HG03108 (cell line): ENCODE data around the gene PPIP5K2.
"Not testable (repeated sequence)": the region's sequence is repeated elsewhere in the genome, so short reads cannot be mapped to it uniquely, and the experiment has no call there.

ENCODE experiments used
- ATAC-seq: cut with Tn5 transposase; IDR thresholded peaks from one replicate; pipeline ENCODE4 v1.9.1; 2021; ENCODE audit warnings: moderate library complexity; ENCODE audit not compliant: unreplicated experiment

The PPIP5K2 gene

DNA sequence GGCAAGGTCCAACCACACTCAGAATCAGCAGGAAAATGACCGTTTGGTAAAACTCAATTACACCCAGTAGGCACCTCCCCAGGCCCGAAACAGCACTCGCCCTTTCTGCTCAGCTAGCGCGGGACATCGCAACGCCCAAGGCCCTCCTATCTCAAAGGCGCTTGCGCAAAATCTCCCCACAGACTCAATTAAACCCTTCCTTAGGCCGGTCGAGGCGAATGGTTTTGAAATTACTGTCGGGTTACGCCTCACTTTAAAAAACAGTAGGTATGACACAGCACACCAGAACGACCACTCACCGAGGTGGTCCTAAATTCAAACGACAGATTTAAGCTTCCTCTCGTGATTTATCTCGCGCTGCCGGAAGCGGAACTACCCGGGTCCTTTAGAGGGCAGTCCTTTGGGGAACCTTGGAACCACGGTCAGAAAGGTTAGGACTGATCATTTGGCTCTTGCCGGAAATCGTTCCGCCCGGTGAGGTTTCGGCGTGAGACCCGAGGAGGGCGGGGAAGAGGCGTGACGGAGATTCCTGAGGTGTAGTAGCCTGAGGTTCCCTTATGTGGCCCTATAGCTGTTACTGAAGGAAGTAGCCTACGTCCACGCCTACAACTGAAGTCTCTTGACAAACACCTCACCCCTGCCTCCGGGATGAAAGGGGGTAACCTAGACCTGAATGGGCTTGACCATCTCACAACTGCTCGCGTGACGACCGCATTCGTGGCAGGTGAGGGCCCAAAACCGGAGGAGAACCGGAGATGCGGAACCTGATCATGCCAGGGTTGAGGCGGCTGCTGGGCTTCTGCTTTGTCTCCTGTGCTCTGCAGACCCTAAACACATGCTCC is at the start of gene PPIP5K2, which contains the start of gene GIN1:
Gene PPIP5K2 (plus strand): TSS at position 537 of the 842 bp plus-strand sequence. CDS start 9,289 bp downstream, outside the sequence.
Gene GIN1 (minus strand): TSS at position 374 of the 842 bp plus-strand sequence. CDS start 11,431 bp downstream, outside the sequence.
- peak; percentile 91 for ATAC-seq

DNA sequence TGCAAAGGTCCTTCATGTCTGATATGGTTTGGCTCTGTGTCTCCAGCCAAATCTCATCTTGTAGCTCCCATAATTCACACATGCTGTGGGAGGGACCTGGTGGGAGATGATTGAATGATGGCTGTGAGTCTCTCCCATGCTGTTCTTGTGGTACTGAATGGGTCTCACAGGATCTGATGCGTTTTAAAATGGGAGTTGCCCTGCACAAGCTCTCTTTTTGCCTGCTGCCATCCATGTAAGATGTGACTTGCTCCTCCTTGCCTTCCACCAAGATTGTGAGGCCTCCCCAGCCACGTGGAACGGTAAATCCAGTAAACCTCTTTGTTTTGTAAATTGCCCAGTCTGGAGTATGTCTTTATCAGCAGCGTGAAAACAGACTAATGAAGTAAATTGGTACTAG is 46.6 kb upstream of the PPIP5K2 start:
- ATAC-seq: not testable (repeated sequence)

DNA sequence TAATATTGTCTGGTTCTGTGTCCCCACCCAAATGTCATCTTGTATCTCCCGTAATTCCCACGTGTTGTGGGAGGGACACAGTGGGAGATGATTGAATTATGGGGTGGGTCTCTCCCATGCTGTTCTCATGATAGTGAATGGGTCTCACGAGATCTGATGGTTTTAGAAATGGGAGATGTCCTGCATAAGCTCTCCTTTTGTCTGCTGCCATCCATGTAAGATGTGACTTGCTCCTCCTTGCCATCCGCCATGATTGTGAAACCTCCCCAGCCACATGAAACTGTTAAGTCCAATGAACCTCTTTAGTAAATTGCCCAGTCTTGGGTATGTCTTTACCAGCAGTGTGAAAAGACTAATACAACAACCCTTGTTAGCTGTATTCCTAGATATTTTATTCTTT is 44.7 kb upstream of the PPIP5K2 start:
- no peak for ATAC-seq

DNA sequence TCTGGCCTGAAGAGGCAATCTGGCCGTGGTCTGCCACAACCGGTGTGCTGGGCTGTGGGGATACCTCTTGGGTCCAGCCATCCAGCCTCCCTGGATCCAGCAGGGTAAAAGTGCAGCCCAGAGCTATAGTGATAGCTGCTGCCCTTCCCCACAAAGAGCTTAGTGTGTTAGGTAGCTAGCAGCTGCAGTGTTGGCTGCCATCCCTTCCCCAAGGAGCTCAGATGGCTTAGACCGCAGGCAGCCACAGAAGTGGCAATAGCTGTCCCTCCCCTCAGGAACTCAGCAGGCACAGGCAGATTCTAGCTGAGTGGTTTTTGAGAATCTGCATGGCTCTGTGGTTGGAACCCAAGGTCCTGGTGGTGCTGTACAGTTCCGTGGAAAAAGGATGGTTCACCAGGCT is 40.3 kb upstream of the PPIP5K2 start:
- no peak for ATAC-seq

DNA sequence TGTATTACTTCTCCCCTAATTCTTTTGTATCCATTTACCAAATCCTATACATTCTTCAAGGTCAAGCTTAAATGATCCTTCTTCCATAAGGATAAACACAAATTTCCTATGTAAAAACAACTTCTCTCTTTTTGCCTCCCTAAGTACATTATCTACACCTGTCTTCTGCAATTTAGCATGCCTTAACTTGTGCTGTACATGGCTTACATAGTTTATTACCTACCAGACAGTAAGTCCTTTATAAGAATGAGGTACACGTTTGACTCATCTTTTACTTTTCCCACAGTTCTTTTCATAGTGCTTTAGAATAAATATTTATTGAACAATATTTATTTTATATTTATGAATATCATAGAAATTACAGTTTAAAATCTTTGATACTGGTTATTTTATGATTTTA is 33.6 kb upstream of the PPIP5K2 start:
- no peak for ATAC-seq

DNA sequence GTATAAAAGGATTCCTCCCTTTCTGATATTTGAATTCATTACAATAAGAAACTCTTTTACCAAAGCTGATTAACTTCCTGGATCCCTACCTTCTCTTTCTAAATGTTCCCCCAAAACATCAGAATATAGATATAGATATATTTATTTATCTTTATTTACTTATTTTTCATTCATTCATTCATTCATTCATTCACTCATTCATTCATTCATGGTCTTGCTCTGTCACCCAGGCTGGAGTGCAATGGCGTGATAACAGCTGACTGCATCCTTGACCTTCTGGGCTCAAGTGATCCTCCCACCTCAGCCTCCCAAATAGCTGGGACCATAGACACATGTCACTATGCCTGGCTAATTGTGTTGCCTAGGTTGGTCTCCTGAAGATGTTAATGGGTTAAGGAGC is 30.8 kb upstream of the PPIP5K2 start:
- no peak for ATAC-seq

DNA sequence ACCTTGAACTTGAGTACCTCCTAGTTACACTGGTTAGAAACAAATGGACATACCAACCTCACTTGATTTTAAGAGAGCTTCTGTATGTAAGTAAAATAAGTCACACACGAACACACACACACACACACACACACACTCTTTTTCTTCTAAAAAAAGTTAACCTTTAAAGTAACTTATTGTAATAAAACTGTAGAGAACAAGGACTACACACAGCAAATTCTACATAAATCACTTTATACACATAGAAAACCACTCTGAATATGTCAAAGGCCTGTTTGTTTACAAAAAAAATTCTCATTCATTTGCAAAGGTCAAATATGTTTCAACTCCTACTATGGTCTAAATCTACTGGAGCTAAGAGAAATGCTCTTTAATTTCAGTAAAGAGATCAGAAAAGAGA is 29.3 kb upstream of the PPIP5K2 start:
- ATAC-seq: no peak

DNA sequence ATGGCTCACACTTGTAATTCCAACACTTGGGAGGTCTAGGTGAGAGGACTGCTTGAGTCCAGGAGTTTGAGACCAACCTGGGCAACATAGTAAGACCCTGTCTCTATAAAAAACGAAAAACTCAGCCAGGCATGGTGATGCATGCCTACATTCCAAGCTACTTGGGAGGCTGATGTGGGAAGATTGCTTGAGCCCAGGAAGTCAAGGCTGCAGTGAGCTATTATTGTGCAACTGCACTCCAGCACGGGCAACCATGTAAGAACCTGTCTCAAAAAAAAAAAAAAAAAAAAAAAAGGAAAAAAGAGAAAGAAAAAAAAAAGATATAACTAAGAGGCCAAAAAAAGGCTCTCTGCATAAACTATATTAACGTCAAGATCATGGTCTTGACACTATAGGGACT is 27.4 kb upstream of the PPIP5K2 start:
- no peak for ATAC-seq

DNA sequence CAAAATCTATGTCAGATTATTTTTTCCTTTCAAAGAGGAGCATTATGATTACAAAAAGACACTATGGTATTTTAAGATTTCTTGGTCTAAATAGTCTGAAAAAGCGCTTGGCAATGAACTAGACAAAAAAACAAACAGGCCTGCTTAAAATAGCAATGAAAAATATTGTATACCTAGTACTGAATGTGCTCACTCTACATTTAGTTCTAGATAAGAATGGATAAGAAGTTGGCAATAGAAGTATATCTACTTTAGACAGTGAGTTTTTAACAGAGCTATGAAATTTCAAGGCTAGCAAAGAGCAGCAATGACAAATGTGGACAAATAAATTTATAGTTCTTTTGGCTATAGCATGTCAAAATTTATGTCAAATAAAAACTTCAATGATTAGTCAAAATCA is 26.4 kb upstream of the PPIP5K2 start:
- no peak for ATAC-seq

DNA sequence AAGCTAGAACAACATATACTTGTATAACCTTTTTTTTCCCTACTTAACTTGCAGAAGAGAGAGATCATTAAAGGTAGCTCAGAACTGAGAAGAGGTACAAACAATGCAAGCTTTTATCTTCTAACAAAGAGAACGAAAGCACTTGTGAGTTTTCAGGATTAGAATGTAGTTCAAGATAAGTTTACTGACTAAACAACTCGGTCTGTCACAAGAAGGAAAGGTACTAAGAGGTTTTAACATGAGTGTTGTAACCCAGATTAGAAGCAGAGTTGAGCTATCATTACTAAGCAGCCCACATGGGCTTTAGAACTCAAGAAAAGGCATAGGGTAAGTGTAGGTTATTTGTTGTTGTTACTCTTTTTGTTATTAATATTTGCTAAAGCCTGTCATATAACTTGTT is 25.4 kb upstream of the PPIP5K2 start:
- no peak for ATAC-seq

DNA sequence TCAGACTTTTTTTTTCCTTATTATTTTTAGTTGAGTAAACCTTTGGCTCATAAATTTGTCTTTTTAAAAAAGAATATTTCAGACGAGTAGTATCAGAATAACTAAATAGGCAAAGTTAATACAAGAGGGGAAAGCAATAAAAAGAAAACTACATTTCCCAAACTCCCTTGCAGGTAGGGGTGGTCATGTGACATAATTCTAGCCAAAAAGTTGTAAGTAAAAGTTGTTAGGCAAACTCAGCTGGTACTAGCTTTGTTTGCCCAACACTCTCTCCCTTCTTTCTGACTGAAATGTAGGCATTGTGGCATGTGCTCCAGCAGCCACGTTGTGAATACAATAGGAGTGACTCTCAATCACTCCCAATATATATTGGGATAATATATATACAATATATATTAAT is 21.1 kb upstream of the PPIP5K2 start:
- ATAC-seq: no peak

DNA sequence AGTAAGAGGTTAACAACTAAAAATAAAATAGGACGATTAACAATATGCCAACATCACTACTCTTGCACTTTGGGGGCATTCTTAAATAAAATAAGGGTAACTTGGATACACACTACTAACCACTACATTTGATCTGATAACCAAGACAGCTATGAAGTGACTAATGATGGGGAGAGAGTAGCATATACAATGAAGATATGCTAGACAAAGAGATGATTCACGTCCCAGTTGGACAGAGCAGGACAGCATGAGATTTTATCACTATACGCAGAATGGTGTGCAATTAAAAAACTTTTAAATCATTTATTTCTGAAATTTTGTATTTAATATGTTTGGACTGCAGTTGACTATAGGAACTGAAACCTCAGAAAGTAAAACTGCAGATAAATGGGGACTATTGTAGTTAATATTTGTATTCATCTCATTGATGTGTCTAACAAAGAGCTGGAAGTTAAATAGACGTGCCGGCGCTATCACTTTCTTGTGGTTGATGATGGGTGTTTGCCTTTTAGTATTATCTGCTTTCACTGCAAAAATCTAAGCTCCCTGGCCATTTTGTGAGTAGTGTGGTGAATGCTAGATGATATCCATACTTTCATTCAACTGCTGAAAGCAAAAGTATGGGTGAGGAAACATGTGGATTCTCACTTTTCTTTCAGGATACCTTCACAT is 18.9 kb upstream of the PPIP5K2 start:
- no peak for ATAC-seq

DNA sequence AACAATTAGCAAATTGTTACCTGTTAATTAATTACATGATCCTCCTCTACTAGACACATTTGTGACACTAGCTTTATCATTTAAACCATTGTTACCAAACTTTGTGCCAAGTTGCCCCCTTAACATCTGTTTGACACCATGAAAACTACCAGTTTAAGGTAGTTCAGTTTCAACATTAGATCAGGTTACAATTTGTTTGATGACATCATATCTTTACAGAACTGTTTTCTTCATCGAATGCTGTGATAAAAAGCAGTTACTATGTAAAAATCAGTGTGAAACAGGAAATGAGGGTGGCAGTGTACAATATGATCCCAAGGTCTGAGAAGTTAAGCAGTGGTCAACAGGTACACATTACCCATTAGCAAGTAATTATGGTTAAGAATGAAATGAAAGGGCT is 17.9 kb upstream of the PPIP5K2 start:
- no peak for ATAC-seq

DNA sequence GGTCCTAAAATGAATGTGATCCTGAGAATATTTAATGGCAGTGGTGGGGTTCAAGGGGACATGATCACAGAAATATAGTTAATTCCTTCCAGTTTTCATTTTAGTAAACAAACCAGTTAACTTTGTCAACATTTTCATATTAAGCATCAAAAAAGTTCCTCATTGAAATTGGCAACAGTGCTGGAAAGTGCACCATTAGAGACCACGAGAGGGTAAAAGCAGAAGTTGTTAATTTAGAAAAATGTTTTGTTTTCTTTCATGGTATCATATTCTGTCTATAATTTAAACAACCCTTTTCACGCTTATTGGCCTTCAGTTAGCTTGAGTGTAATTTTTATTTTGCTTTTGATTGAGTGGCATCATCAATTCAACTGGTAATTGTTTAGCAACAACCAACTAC is 12.0 kb upstream of the PPIP5K2 start:
- ATAC-seq: no peak

DNA sequence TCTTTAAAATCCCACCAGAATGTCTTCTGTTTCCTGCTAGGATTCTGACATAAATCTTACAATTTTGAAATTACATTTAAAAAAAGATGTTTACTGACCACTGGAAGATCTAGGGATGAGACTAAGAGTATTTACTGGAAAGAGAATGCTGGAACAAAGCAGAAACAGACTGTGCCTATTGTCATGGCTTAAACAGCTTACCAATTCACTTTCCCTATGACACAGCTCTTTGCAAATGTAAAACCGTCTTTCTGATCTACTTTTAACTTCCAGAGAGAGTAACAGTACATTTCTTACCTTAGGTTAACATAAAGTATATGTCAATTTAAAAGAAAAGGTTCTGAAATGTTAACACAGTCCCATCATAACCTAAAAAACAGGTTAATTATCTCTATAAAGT is 10.8 kb upstream of the PPIP5K2 start:
- ATAC-seq: no peak

DNA sequence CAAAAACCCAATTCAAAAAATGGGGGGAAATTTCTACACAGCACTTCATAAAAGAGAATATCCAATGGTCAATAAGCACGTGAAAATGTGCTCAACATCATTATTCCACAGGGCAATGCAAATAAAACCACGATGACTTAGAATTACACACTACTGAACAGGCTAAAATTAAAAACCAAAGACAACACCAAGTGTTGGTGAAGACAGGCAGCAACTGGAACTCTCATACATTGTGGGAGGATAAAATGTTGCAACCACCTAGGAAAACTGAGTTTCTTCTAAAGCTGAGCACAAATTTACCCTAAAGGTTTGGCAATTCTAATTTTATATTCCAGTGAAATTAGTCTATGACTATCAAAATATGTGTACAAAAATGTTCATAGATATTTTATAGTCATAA is 9.7 kb upstream of the PPIP5K2 start:
- no peak for ATAC-seq

DNA sequence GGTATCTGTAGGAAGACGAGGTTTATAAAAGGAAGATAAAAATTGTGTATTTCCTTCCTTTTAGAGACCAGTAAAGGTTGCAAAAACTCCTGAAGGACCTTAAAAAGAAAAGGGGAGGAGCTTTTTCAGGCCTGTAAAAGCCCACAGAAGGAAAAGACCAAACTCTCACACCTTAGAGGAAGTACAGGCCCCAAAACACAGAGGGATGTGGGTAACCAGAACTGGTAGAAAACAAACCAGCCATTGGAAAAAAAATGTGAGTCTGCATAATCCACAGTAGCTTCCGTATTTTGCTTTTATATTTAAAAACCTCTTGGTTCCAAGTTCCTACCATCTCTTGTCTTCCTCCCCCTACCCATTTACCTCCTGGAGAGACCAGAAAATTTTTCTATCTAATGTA is 8.6 kb upstream of the PPIP5K2 start:
- no peak for ATAC-seq

DNA sequence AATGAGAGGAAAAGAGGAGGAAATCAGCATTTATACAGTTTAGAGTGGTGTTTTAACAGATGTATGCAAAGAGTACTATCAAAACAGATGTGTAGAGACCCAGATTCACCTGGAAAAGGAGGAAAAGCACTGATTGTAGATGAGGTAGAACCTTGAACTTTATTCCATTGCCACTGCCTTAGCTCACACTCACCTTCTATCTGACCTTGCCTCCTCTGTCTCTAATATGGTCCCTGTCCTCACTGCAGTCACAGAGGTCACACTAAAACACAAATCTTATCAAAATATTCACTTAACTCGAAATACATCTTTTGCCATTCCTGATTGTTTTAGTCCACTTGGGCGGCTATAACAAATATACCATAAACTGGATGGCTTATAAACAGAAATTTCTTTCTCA is 7.2 kb upstream of the PPIP5K2 start:
- ATAC-seq: no peak

DNA sequence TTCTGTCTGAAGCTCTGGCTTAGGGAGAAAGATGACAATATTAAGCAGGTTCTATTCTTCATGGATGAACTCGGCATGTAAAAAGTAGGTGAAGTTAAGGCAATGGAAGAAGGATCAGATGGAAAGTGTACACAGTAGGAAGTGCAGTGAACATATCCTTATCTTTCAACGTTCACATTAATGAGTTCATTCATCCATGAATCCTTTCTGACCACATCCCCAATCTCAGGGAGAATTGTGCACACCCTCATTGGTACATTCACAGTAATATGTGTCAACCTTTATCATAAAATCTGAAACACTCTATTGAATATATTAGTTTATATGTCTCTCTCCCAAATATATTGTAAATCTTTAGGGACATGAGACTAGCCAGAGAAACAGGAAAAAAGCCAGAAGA is 5.7 kb upstream of the PPIP5K2 start:
- no peak for ATAC-seq

DNA sequence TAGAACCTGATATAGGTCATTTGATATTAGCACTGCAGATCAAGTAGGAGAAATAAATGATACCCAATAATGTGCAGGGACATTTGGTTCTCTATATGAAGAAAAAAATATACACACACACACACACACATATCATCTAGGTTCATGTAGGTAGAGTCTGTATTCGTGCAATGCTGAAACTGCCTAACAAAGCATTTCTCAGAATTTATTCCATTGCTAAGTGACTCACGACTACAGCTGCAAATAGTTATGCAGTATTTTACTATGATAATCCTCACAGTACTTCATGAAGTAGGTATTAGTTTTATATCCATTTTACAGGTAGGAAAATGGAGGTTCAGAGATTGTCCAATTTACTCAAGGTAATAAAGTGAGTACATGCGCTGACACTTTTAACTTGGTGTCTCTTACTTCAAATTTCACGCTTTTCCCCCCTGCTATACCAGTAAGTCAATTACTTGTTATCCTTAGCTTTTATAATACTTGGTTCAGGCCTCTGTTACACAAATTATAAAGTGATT is 2.6 kb upstream of the PPIP5K2 start:
- ATAC-seq: no peak

DNA sequence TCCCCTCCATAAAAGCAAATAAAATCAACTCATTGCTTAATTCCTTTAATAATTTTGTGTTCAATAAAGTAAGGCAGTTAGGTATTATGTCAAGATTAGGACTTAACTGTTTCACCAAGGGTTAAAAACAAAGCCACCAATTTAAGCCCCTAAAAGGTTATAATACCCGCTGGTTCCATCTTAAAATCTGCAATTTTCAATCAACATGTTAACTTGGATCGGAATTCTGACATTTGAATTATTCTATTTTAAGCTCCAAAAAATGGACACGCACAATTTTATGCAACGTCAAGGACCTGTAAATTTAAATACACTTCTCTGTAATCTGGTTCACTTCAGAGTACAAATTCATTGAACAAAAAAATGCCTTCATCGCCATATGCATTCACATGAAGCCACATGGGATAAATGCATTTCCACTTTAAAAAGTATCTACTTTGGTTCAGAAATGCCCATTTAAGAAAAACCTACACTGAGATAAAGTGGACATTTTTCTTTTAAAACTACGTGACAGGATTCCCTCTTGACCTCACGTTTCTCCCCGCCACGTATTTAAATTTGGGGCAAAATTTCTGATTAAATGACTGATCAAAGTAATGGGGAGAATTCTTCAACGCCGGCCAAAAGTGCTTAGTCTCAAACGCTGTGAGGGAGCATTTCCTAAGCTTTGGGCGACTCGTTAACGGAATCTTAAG is 884 bp upstream of the PPIP5K2 start:
- no peak for ATAC-seq
